ENCODE data around the gene GXYLT2.

GXYLT2 gene

DNA sequence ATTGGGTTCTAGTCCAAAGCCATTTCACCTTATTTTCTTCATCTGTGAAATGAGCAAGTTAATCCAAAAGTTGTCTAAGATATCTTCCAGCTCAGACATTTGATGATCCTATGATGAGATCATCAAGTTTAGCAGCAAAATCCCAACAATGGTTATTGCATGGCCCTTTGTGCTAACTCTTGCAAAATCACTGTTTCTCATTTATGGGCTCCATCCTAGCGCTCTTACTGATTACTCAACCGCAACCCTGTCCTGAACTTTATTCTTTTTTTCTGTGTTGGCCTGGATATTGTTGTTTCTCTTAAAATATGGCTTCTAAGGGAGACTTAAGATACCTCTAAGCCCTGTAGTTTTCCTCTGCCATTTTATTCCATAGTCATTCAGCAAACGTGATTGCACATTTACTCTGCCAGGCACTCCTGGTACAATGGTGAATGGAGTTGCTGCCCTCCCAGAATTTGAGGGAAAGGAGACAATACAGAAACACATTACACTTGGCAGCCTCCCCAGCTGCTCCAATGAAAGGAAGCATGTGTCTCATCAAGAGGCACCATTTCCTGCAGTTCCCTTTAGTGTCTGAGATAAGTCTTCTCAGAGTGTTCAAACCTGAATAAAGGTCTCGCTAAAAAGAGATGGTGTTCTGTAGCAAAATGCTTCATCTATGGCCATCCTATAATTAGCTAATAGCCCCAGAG is 4.4 kb downstream of the GXYLT2 start:
- ChIA-PET POLR2A (ENCODE audit: low non-redundant PET) (no interaction called here), CTCF (interaction anchor here (0.6 kb wide), 1 partner anchor 12 kb away, joined by 3 read pairs; no protein-coding TSS in a partner anchor)
- no peak overlapping the region for H3K27ac ChIP-seq
- DNase-seq (ENCODE audit: low spot score): peak; percentile 38
- no peak for TF ChIP-seq CTCF (conservative IDR thresholded peaks at IDR 0.05; ENCODE audit: low read depth)

GRCh38 chr3:72892870-72893269 is 5.0 kb downstream of the GXYLT2 start:
- DNase-seq (ENCODE audit: low spot score): no peak
- CTCF ChIA-PET: interaction anchor here (0.6 kb wide), 1 partner anchor 11 kb away, joined by 3 read pairs; no protein-coding TSS in a partner anchor
- peak overlapping the region; percentile 31; the same call in 1 of the 2 replicates for H3K27ac ChIP-seq

GRCh38 chr3:72894976-72895552 is 7.2 kb downstream of the GXYLT2 start:
- DNase-seq (ENCODE audit: low spot score): no peak
- no peak for TF ChIP-seq CTCF (conservative IDR thresholded peaks at IDR 0.05; ENCODE audit: low read depth)
- ChIA-PET CTCF (no interaction called here), POLR2A (ENCODE audit: low non-redundant PET) (no interaction called here)
- H3K27ac ChIP-seq: no peak overlapping the region

More at GRCh38 chr3:72892870-72893269, 5.0 kb downstream of the GXYLT2 start:
- TF ChIP-seq CTCF (conservative IDR thresholded peaks at IDR 0.05; ENCODE audit: low read depth): peak; percentile 10; the same call in 1 of the 2 replicates
- POLR2A ChIA-PET (ENCODE audit: low non-redundant PET): no interaction called here

- no peak for DNase-seq (ENCODE audit: low spot score)
- no peak overlapping the region for H3K27ac ChIP-seq
- CTCF ChIA-PET: no interaction called here
- TF ChIP-seq CTCF (conservative IDR thresholded peaks at IDR 0.05; ENCODE audit: low read depth): no peak
- POLR2A ChIA-PET (ENCODE audit: low non-redundant PET): no interaction called here
Observed at GRCh38 chr3:72896996-72897757, 9.3 kb downstream of the GXYLT2 start.

GRCh38 chr3:72897758-72898007 is 9.8 kb downstream of the GXYLT2 start:
- H3K27ac ChIP-seq: no peak overlapping the region
- POLR2A ChIA-PET (ENCODE audit: low non-redundant PET): no interaction called here
- no peak for TF ChIP-seq CTCF (conservative IDR thresholded peaks at IDR 0.05; ENCODE audit: low read depth)
- CTCF ChIA-PET: no interaction called here
- DNase-seq (ENCODE audit: low spot score): no peak

DNA sequence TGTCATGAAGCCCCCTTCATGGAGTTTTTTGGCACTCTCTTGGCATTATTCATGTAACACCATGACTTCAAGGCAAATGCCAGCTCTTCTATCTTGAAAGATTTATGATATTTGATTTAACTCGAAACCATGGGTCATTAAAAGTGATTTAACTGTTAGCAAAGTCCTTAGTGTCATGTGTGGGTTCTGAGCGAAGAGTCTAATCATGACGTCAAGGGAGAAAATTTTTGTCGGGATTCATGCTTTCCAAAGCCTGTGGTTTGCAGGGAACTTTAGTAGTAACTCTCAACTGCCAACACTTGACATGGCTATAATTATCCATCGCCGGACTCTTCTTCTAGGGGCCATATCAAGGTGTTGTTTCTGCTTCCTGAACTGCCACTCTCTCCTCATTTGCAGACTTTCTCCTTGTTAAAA is 11.5 kb downstream of the GXYLT2 start:
- ChIA-PET CTCF (no interaction called here), POLR2A (ENCODE audit: low non-redundant PET) (no interaction called here)
- no peak overlapping the region for H3K27ac ChIP-seq
- no peak for DNase-seq (ENCODE audit: low spot score)
- no peak for TF ChIP-seq CTCF (conservative IDR thresholded peaks at IDR 0.05; ENCODE audit: low read depth)

Measured in RWPE1 (cell line).